ENCODE data around the gene GLRX5.

GLRX5 gene

DNA sequence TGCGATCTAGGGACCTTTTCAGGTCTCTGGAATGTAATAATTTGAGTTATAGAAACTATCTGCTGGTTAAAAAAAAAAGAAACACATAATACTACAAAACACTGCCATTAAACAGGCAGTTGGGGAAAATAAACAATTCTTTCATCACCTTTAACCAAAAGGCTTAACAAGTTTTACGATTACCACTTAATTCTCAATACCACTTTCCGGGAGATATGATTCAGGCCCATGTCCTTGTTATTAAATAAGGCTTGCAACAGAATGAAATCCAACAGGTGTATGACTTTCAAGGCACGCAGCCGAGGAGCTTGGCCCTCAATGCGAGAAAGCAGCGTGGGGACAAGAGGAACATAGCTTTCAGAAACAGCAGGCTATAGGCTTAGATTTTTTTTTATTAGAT lies 5.6 kb upstream of the GLRX5 start:
- TF ChIP-seq, protein P1, sequence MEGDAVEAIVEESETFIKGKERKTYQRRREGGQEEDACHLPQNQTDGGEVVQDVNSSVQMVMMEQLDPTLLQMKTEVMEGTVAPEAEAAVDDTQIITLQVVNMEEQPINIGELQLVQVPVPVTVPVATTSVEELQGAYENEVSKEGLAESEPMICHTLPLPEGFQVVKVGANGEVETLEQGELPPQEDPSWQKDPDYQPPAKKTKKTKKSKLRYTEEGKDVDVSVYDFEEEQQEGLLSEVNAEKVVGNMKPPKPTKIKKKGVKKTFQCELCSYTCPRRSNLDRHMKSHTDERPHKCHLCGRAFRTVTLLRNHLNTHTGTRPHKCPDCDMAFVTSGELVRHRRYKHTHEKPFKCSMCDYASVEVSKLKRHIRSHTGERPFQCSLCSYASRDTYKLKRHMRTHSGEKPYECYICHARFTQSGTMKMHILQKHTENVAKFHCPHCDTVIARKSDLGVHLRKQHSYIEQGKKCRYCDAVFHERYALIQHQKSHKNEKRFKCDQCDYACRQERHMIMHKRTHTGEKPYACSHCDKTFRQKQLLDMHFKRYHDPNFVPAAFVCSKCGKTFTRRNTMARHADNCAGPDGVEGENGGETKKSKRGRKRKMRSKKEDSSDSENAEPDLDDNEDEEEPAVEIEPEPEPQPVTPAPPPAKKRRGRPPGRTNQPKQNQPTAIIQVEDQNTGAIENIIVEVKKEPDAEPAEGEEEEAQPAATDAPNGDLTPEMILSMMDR (IDR thresholded peaks at IDR 0.05; ENCODE audit: borderline replicate concordance, extremely low read depth, low read length, poor library complexity, severe bottlenecking), result no peak
- no peak for TF ChIP-seq EZH2 (IDR thresholded peaks at IDR 0.05; ENCODE audit: borderline replicate concordance, low read depth, low read length, severe bottlenecking)
- Histone ChIP-seq H3K4me2 (ENCODE audit: insufficient read depth, low read length) (no peak overlapping the region), H3K79me2 (ENCODE audit: insufficient read depth, low read length) (peaks cover 48% of the 10 kb centered on the region)

DNA sequence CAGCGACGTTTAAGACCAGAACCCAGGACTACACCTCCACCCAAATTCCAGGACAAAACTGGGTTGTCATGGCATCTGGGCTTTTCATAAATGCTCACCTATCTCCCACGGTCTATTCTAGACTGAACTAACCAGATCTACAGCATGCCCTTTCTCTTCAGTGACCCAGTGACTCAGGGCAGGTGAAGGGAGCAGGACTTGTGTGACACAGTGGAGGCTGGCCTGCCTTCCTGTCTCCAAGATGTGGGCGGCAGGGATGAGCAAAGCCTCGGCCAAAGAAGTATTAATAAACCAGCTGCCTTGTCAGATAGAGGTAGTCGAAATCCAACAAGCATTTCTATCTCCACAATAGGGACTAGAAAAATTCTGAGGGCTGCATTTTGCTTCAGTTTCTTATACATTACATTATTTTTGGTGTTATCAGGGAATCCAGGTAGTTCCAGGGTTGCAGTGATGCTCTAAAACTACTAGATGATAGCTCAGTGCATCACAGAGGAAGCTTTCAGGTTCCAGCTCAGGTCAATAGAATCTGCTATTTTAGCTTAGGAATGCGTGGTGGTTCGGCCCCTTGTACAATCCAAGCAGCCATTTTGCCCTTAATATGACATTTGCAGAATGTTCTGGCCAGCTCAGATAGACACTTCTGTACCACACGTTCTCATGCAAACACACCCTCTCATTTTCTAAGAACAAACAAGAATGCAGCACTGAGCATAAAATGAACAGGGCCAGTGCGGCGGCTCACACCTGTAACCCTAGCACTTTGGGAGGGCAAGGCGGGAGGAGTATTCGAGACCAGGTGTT lies 4.2 kb upstream of the GLRX5 start:
- Histone ChIP-seq H3K4me3 (ENCODE audit: low read depth in 1 of 2, low read length in 2 of 2) (no peak overlapping the region), H4K20me1 (ENCODE audit: insufficient read depth, low read length) (peaks cover 33% of the 10 kb centered on the region), H3K4me2 (ENCODE audit: insufficient read depth, low read length) (peak overlapping the region; percentile 95; the same call in 1 of the 2 replicates), H3K27ac (ENCODE audit: low read length) (no peak overlapping the region), H3K9me3 (ENCODE audit: insufficient read depth, low read length, severe bottlenecking) (no peaks in the 10 kb centered on the region), H3K4me1 (ENCODE audit: insufficient read depth, low read length) (peaks cover 29% of the 10 kb centered on the region), H2AFZ (ENCODE audit: low read depth, low read length) (no peak overlapping the region), H3K9ac (ENCODE audit: low read depth, low read length) (no peak overlapping the region), H3K79me2 (ENCODE audit: insufficient read depth, low read length) (peaks cover 56% of the 10 kb centered on the region), H3K27me3 (ENCODE audit: insufficient read depth, low read length, poor library complexity) (no peaks in the 10 kb centered on the region), H3K36me3 (ENCODE audit: insufficient read depth, low read length) (peaks cover 26% of the 10 kb centered on the region)
- ATAC-seq (ENCODE audit: insufficient read depth, low read depth), result no peak
- no peak for DNase-seq
- no peak for TF ChIP-seq EZH2 (IDR thresholded peaks at IDR 0.05; ENCODE audit: borderline replicate concordance, low read depth, low read length, severe bottlenecking)
- TF ChIP-seq, protein P1 (IDR thresholded peaks at IDR 0.05; ENCODE audit: borderline replicate concordance, extremely low read depth, low read length, poor library complexity, severe bottlenecking), result no peak

More for the DNA sequence above, 5.6 kb upstream of the GLRX5 start:
- H3K27me3 ChIP-seq (ENCODE audit: insufficient read depth, low read length, poor library complexity), result no peaks in the 10 kb centered on the region
- H2AFZ ChIP-seq (ENCODE audit: low read depth, low read length), result no peak overlapping the region
- H3K4me1 ChIP-seq (ENCODE audit: insufficient read depth, low read length), result peaks cover 35% of the 10 kb centered on the region
- H3K4me3 ChIP-seq (ENCODE audit: low read depth in 1 of 2, low read length in 2 of 2), result no peak overlapping the region
- DNase-seq, result no peak
- H3K27ac ChIP-seq (ENCODE audit: low read length), result no peak overlapping the region
- no peaks in the 10 kb centered on the region for H3K9me3 ChIP-seq (ENCODE audit: insufficient read depth, low read length, severe bottlenecking)
- no peak overlapping the region for H3K9ac ChIP-seq (ENCODE audit: low read depth, low read length)
- no peak for ATAC-seq (ENCODE audit: insufficient read depth, low read depth)
- peaks cover 29% of the 10 kb centered on the region; the same call in 1 of the 2 replicates for H4K20me1 ChIP-seq (ENCODE audit: insufficient read depth, low read length)
- peaks cover 26% of the 10 kb centered on the region; the same call in 1 of the 2 replicates for H3K36me3 ChIP-seq (ENCODE audit: insufficient read depth, low read length)

DNA sequence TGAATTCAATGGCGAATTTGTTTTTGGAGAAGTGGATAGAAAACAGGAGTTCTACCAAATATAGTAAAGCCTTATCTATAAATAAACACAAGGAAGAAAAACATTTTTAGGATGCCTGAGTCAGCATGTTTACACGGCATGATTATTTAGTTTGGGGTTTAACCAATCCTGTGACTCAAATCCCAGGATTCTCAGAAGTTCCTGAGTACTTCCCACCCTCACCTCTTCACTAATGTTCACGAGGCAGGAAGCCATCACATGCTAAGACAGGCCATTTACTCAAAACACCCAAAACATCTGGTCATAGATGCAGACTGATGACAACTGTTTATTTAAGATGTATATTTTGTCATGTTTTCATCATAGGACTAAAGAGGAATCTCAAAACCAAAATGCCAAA lies 3.4 kb upstream of the GLRX5 start:
- H3K9ac ChIP-seq (ENCODE audit: low read depth, low read length), result no peak overlapping the region
- no peak for ATAC-seq (ENCODE audit: insufficient read depth, low read depth)
- no peaks in the 10 kb centered on the region for H3K9me3 ChIP-seq (ENCODE audit: insufficient read depth, low read length, severe bottlenecking)

More for the DNA sequence above, 3.4 kb upstream of the GLRX5 start:
- Histone ChIP-seq H4K20me1 (ENCODE audit: insufficient read depth, low read length) (peaks cover 37% of the 10 kb centered on the region), H3K4me1 (ENCODE audit: insufficient read depth, low read length) (peaks cover 37% of the 10 kb centered on the region), H3K36me3 (ENCODE audit: insufficient read depth, low read length) (peaks cover 26% of the 10 kb centered on the region), H3K4me3 (ENCODE audit: low read depth in 1 of 2, low read length in 2 of 2) (no peak overlapping the region; a peak in 1 of 4 replicates), H3K4me2 (ENCODE audit: insufficient read depth, low read length) (peak overlapping the region; percentile 95; the same call in 1 of the 2 replicates), H3K27me3 (ENCODE audit: insufficient read depth, low read length, poor library complexity) (no peaks in the 10 kb centered on the region), H2AFZ (ENCODE audit: low read depth, low read length) (no peak overlapping the region), H3K27ac (ENCODE audit: low read length) (no peak overlapping the region), H3K79me2 (ENCODE audit: insufficient read depth, low read length) (peaks cover 64% of the 10 kb centered on the region)
- DNase-seq, result no peak
- TF ChIP-seq EZH2 (IDR thresholded peaks at IDR 0.05; ENCODE audit: borderline replicate concordance, low read depth, low read length, severe bottlenecking), result no peak
- TF ChIP-seq, protein P1 (IDR thresholded peaks at IDR 0.05; ENCODE audit: borderline replicate concordance, extremely low read depth, low read length, poor library complexity, severe bottlenecking), result no peak
